ENCODE measurements around the gene PRDX5. TPM values are rescaled to one million over a fixed set of nuclear protein-coding genes. Genes with fewer than 3 reads are reported as not detected.

PRDX5 gene
- total RNA-seq, 1 donor from 2014 or later: 562 TPM

- Histone ChIP-seq H3K4me3 (ENCODE audit: low read depth, low read length) (no peak overlapping the region), H3K27me3 (ENCODE audit: control insufficient read depth, insufficient read depth, low read length) (no peaks in the 10 kb centered on the region), H3K36me3 (ENCODE audit: control insufficient read depth, insufficient read depth, low read length) (peaks cover 4% of the 10 kb centered on the region)
- no peak for TF ChIP-seq CTCF (IDR thresholded peaks at IDR 0.05; ENCODE audit: insufficient read depth, low read length, poor library complexity, severe bottlenecking)
- no peak for DNase-seq (ENCODE audit: low read depth)
These were observed 50.8 kb downstream of the PRDX5 start for GRCh38 chr11:64368673-64369074.

GRCh38 chr11:64369440-64370421, 51.8 kb downstream of the PRDX5 start:
- Histone ChIP-seq H3K27me3 (ENCODE audit: control insufficient read depth, insufficient read depth, low read length) (no peaks in the 10 kb centered on the region), H3K36me3 (ENCODE audit: control insufficient read depth, insufficient read depth, low read length) (peaks cover 4% of the 10 kb centered on the region), H3K4me3 (ENCODE audit: low read depth, low read length) (no peak overlapping the region)
- no peak for DNase-seq (ENCODE audit: low read depth)
- TF ChIP-seq CTCF (IDR thresholded peaks at IDR 0.05; ENCODE audit: insufficient read depth, low read length, poor library complexity, severe bottlenecking): no peak

- Histone ChIP-seq H3K27me3 (ENCODE audit: control insufficient read depth, insufficient read depth, low read length) (no peaks in the 10 kb centered on the region), H3K4me3 (ENCODE audit: low read depth, low read length) (no peak overlapping the region), H3K36me3 (ENCODE audit: control insufficient read depth, insufficient read depth, low read length) (no peaks in the 10 kb centered on the region)
- DNase-seq (ENCODE audit: low read depth): no peak
- TF ChIP-seq CTCF (IDR thresholded peaks at IDR 0.05; ENCODE audit: insufficient read depth, low read length, poor library complexity, severe bottlenecking): no peak
These were observed 53.3 kb downstream of the PRDX5 start for GRCh38 chr11:64371201-64371600.

Other genes with a start within 250 kb of the PRDX5 start
- gene MACROD1, start 152.0 kb upstream of the PRDX5 start, total RNA-seq: 12.3 and 23.5 TPM in 2 replicates
- gene STIP1, start 131.9 kb upstream of the PRDX5 start, total RNA-seq: 138 and 148 TPM in 2 replicates
- 0.25 and 2.1 TPM in 2 replicates for gene FERMT3, start 111.4 kb upstream of the PRDX5 start, total RNA-seq
- 59.8 and 77.1 TPM in 2 replicates for gene TRPT1, start 91.9 kb upstream of the PRDX5 start, total RNA-seq
- 50.7 and 61.1 TPM in 2 replicates for gene NUDT22, start 91.8 kb upstream of the PRDX5 start, total RNA-seq
- 14.8 and 21.7 TPM in 2 replicates for gene DNAJC4, start 87.6 kb upstream of the PRDX5 start, total RNA-seq
- gene VEGFB, start 83.5 kb upstream of the PRDX5 start, total RNA-seq: 54.7 and 61.4 TPM in 2 replicates
- 61.1 and 110 TPM in 2 replicates for gene FKBP2, start 77.0 kb upstream of the PRDX5 start, total RNA-seq
- gene PPP1R14B, start 71.2 kb upstream of the PRDX5 start, total RNA-seq: 599 and 634 TPM in 2 replicates
- gene PLCB3, start 66.6 kb upstream of the PRDX5 start, total RNA-seq: 25.4 and 32.5 TPM in 2 replicates
- 118 and 153 TPM in 2 replicates for gene BAD, start 33.5 kb upstream of the PRDX5 start, total RNA-seq
- 21.9 and 44.3 TPM in 2 replicates for gene GPR137, start 32.3 kb upstream of the PRDX5 start, total RNA-seq
- gene KCNK4, start 26.8 kb upstream of the PRDX5 start, total RNA-seq: not detected in 2 replicates
- gene CATSPERZ, start 17.8 kb upstream of the PRDX5 start, total RNA-seq: not detected in 2 replicates
- gene ESRRA, start 12.6 kb upstream of the PRDX5 start, total RNA-seq: 54.3 and 58.8 TPM in 2 replicates
- 307 and 366 TPM in 2 replicates for gene TRMT112, start 562 bp upstream of the PRDX5 start, total RNA-seq
- 1.3 and 2.3 TPM in 2 replicates for gene CCDC88B, start 22.1 kb downstream of the PRDX5 start, total RNA-seq
- gene RPS6KA4, start 41.0 kb downstream of the PRDX5 start, total RNA-seq: 35.7 and 43.0 TPM in 2 replicates
- not detected in 2 replicates for gene SLC22A11, start 237.8 kb downstream of the PRDX5 start, total RNA-seq